ENCODE results near the gene BYSL. TPM values are rescaled to one million over a fixed set of nuclear protein-coding genes. Genes with fewer than 3 reads are reported as not detected.

BYSL gene
- total and polyA plus RNA-seq, 9 of the 15 experiments (the other 6 are each of a cell fraction or from before 2014, with no cell fraction given): 22.2 to 92.3 (median 53.4) TPM

DNA sequence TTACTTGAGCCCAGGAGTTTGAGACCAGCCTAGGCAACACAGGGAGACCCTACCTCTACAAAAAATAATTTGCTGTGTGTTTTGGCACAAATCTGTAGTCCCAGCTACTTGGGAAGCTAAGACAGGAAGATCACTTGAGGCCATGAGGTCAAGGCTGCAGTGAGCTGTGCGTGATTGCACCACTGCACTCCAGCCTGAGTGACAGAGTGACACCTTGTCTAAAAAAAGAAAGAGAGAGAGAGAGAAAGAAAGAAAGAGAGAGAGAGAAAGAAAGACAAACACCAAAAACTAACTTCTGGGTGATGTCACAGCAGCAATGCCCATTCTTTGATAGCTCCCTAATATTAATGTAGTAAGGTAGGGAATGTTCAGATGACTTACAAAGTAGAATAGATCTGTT, 46.6 kb upstream of the BYSL start:
- Histone ChIP-seq H3K9ac (ENCODE audit: insufficient read depth in 1 of 2, low read depth in 2 of 2, low read length in 2 of 2) (no peak overlapping the region), H3K27ac (ENCODE audit: extremely low read depth, low read depth, low read length) (no peak overlapping the region), H3K4me2 (ENCODE audit: insufficient read depth, low read length) (no peak overlapping the region), H4K20me1 (replicated peaks; ENCODE audit: control insufficient read depth, insufficient read depth, low read length) (no peaks in the 10 kb centered on the region), H3K9me1 (ENCODE audit: control insufficient read depth, insufficient read depth, low read length) (no peaks in the 10 kb centered on the region), H3K79me2 (ENCODE audit: control insufficient read depth, insufficient read depth, low read length) (no peaks in the 10 kb centered on the region), H3K9me3 (replicated peaks; ENCODE audit: control insufficient read depth, insufficient read depth, low read depth, low read length) (no peaks in the 10 kb centered on the region), H3K4me1 (replicated peaks in 1 of 2; ENCODE audit: control insufficient read depth in 2 of 2, insufficient read depth in 2 of 2, low read length in 2 of 2) (no peaks in the 10 kb centered on the region), H3K27me3 (ENCODE audit: control insufficient read depth in 2 of 2, insufficient read depth in 2 of 2, low read length in 2 of 2) (no peaks in the 10 kb centered on the region), H2AFZ (ENCODE audit: low read depth, low read length) (no peak overlapping the region), H3K36me3 (ENCODE audit: control insufficient read depth, insufficient read depth, low read length) (peaks cover 3% of the 10 kb centered on the region; the same call in 2 of the 3 replicates), H3K4me3 (no peak overlapping the region)
- DNase-seq (ENCODE audit: extremely low read depth in 1 of 4, low spot score in 3 of 4) (no peak), FAIRE-seq (no peak), ATAC-seq (no peak)
- 23% methylated on average over 1 of the region's 1 CpG for WGBS (ENCODE audit: insufficient coverage, low coverage, missing lambda C conversion rate)
- POLR2A ChIA-PET: interaction anchor here (0.5 to 3.2 kb wide), 4 partner anchors 11 to 691 kb away, joined by 3 to 9 read pairs (median 3); partner anchors contain the start of gene USP49
- CTCF ChIA-PET (ENCODE audit: low intra/inter-chr PET ratio): no interaction called here
- BruUV-seq (replicated peaks): no TSS peak
- intact Hi-C loops (cut with micrococcal nuclease): no loop called here
- in situ Hi-C loops (cut with MboI): no loop called here
- peak; percentile 68; the same call in 1 of the 2 replicates for TF ChIP-seq PKNOX1 (IDR thresholded peaks at IDR 0.05)
- no peak for TF ChIP-seq ILK (tag; IDR thresholded peaks at IDR 0.05; ENCODE audit: borderline replicate concordance, low read depth)
- TF ChIP-seq HNRNPH1 (optimal IDR thresholded peaks at IDR 0.05; ENCODE audit: low read depth, low read length): no peak
- 0 out of 2 replicates have a peak, but pooled peaks have one; percentile 10 for TF ChIP-seq CEBPB (tag; IDR thresholded peaks at IDR 0.05)
- TF ChIP-seq, protein P1, sequence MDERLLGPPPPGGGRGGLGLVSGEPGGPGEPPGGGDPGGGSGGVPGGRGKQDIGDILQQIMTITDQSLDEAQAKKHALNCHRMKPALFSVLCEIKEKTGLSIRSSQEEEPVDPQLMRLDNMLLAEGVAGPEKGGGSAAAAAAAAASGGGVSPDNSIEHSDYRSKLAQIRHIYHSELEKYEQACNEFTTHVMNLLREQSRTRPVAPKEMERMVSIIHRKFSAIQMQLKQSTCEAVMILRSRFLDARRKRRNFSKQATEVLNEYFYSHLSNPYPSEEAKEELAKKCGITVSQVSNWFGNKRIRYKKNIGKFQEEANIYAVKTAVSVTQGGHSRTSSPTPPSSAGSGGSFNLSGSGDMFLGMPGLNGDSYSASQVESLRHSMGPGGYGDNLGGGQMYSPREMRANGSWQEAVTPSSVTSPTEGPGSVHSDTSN (CRISPR knock-in tag; IDR thresholded peaks at IDR 0.05; ENCODE audit: low read depth): no peak
- TF ChIP-seq, protein P1 (tag; conservative IDR thresholded peaks at IDR 0.05; ENCODE audit: low read depth): peak; percentile 59
- TF ChIP-seq ZNF77 (CRISPR knock-in tag; IDR thresholded peaks at IDR 0.05): no peak
- TF ChIP-seq DPF2 (IDR thresholded peaks at IDR 0.05): no peak
- TF ChIP-seq ZNF699 (CRISPR knock-in tag; IDR thresholded peaks at IDR 0.05; ENCODE audit: insufficient replicate concordance): no peak
- TF ChIP-seq ZNF3 (CRISPR knock-in tag; IDR thresholded peaks at IDR 0.05): no peak
- TF ChIP-seq PYGO2 (tag; IDR thresholded peaks at IDR 0.05): no peak
- TF ChIP-seq U2AF1 (optimal IDR thresholded peaks at IDR 0.05; ENCODE audit: low read depth, low read length): no peak
- peak; percentile 40; the same call in 1 of the 2 replicates for TF ChIP-seq MEF2A (IDR thresholded peaks at IDR 0.05; ENCODE audit: control insufficient read depth, low read depth, low read length)
